Medulla oblongata (tissue), 1 donor: ENCODE measurements around the gene NEU4.
"Not testable (repeated sequence)": the region's sequence is repeated elsewhere in the genome, so short reads cannot be mapped to it uniquely, and the experiment has no call there.

ENCODE experiments used
- DNase-seq: peaks from one replicate; pipeline ENCODE4 v3.0.0-alpha.2; 2015; ENCODE audit errors: extremely low spot score

Gene NEU4

GRCh38 chr2:241808721-241809382 lies at the start of gene NEU4:
Gene NEU4, plus strand, starts transcription at chr2:241809193. Its CDS starts 5,292 bp downstream, at chr2:241814485.
- DNase-seq = no peak

DNA sequence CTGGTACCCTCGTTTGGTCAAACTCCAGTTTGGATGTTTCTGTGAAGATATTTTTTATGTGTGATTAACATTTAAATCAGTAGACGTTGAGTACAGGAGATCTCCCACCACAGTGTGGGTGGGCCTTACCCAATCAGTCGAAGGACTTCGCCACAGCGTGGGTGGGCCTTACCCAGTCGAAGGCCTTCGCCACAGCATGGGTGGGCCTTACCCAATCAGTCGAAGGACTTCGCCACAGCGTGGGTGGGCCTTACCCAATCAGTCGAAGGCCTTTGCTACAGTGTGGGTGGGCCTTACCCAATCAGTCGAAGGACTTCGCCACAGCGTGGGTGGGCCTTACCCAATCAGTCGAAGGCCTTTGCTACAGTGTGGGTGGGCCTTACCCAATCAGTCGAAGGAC lies 49.1 kb upstream of the NEU4 start:
- not testable (repeated sequence) for DNase-seq

- DNase-seq = no peak
These were observed 48.7 kb upstream of the NEU4 start for GRCh38 chr2:241760301-241760771.

DNA sequence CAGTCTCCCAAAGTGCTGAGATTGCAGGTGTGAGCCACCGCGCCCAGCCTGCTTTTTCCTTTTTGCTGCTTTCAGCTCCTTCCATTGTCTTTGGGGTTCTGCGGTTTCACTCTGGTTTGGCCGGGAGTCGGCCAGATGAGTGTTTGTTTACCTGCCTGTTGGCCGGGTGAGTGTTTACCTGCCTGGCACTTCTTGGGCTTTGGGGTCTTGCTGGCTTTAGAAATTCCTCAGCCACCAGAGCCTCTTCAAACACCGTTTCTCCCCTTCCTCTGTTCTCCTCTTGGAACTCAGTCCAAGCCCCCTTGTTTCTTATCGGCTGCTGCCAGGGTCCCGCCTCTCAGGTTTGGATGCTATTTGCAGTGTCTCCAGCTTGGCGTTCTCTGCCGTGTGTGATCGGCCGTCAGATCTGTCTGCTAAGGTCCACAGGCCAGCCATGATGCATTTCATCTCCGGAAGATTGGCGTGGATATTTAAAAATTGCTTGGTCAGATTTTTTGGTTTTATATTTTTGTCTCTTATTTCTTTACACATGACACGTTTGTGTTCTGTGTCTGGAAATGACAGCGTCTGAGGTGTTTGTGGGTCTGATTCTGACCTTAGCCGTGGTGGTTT lies 46.6 kb upstream of the NEU4 start:
- DNase-seq = no peak

- DNase-seq = no peak
These were observed 46.0 kb upstream of the NEU4 start for GRCh38 chr2:241762933-241763369.

- no peak for DNase-seq
These were observed 45.3 kb upstream of the NEU4 start for GRCh38 chr2:241763551-241764274.

DNA sequence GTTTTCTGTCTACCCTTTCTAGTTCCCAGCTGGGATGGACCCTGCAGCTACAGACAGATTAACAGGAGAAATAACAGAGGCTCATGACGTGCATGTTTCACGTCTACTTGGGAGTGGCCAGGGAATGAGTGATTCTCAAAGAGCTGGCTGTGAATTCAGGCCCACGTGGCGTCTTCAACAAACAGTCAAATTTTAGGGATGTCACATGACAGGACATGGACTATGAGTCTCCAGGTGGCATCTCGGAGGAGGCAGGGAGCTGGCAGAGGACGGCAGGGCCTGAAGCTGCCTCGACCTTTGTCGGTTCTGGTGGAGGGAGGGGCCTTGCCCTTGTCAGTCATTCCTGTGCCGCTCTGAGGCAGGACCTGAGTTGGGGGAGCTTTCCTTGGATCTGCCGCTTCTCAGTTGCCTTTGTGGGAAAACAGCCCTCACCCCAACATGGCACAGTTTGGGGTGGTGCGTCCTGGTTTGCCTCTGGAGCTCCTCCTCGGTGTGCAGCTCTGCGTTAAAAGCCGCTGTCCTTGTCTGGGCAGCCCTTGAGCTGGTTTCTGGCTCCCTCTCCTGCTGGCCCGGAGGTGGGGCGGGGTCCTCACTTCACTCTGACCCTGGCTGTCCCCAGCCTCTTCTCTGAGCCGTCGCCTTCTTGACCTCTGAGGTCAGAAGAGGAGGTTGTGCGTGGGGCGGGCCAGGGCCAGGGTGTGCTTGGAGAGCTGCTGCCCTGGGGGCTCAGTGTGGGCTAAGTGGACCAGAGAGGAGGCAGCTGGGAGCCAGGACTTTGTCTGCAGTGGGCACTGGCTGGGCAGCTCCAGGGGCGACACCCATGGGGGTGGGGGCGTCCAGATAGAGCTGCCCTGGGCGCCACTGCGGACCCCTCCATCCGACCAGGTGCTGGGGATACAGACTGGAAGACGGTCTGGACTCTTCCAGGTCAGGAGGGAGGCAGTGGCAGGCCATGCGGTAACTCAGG lies 44.4 kb upstream of the NEU4 start:
- DNase-seq = no peak

GRCh38 chr2:241767464-241768250 lies 41.3 kb upstream of the NEU4 start:
- DNase-seq = no peak

DNA sequence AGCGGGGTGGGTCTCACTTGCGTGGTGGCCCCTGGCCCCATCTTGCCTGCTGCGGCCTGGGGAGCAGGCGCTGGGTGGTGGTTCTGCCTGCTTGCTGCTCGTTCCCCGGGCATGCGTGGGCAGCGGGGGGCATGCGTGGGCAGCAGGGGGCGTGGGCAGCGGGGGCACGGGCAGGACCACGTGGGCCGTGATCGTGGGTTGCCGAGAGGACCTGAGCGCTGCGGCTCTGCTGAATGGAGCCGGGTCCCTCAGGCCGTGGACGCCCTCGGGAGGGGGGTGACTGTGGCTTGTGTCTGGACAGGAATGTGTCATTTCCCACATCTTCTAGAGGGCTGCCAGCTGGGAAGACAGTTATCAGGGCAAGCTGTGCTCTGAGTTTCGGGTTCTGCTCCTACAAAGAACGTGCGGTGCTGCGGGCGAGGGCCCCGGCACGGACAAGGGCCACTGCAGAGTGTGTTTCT lies 40.7 kb upstream of the NEU4 start:
- DNase-seq = no peak

DNA sequence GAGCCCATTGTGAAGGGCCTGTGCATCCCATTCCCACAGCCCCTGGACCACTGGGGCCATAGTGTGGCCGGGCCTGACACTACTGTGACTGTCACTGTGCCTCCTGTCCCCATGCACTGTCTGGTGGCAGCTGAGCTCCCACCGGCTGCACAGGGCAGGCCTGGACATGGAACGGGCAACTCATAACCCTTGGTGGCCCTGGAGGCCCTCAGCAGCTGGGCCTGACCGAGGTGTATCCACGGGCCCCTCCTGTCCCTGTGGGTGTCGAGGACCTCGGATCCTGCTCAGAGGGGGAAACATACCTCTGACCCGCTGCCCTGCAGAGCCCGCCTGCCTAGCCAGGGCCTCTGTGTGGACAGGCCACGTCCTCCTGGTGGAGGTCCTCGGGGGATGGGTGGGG lies 40.1 kb upstream of the NEU4 start:
- DNase-seq = no peak

DNA sequence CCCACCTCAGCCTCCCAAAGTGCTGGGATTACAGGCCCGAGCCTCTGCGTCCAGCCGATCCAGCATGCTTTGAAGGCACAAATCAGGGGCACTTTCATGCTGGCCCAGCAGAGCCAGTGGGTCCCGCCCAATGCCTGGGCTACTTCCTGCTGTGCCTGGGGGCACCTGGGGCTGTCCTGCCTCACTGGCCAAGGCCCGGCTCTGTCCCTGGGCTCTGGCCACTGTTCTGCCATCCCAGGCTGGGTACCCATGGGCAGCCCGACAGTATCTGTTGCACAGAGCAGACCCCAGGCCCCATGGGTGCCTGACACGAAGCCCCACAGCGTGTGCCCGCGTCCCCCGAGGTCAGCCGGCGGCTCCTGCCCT lies 39.2 kb upstream of the NEU4 start:
- no peak for DNase-seq

GRCh38 chr2:241770185-241770935 lies 38.6 kb upstream of the NEU4 start:
- DNase-seq = no peak

DNA sequence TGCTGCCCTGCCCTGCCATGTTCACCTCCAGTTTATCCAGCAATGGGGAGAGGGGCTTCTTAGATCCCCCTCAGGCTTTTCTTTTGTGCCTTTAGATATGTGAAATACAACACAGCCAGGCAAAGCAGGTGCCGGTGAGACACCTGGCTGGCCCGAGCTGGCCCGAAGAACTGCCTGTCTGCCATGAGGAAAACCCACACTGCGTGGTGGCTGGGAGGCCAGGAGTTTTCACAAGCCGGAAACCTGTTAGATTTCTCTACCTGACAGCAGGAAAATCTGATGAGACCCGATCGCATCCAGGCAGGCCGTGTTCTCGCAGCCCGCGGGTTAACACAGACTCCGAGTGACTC lies 38.1 kb upstream of the NEU4 start:
- no peak for DNase-seq

DNA sequence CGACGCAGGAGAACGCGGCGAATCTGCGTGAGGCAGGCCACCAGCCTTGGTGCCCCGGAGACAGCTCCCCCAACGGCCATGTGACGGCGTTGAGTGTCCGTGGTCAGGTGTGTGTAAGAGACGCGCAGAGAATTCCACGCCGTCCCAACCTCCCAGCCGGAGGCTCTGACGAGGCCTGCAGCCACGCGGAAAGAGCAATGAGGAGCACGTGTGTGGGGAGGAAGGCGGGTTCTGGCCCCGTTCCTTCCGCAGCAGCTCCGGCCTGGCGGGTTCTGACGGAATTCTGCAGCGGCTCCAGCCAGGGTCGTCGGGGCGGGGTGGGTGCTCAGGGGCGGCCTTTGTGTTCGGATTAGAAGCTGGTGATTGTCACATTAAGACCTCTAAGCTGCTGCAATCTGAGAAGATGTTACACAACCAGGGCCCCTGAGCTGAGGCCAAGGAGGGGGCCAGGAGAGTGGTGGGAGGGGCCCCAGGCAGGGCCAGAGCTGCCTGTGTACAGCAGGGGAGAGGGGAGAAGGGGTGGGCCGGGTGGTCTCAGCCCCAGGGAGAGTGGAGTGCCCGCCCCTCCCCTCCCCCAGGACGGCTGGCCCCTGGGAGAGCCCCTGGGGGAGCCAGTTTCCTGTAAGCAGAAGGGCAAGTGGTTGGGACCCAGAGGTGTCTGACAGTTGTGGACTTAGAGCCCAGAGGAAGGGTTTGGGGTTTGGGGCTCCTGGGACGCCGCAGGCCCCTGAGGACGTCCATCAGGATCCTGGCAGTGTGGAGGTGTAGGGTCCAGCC lies 37.5 kb upstream of the NEU4 start:
- DNase-seq = no peak

GRCh38 chr2:241772063-241772499 lies 36.9 kb upstream of the NEU4 start:
- no peak for DNase-seq

- no peak for DNase-seq
These were observed 35.2 kb upstream of the NEU4 start for GRCh38 chr2:241773511-241774418.

- no peak for DNase-seq
These were observed 34.4 kb upstream of the NEU4 start for GRCh38 chr2:241774419-241775222.
